Vagina (tissue), 2 donors: ENCODE results near the gene WT1.

Source experiments
- CTCF ChIP-seq, 3 experiments: fragments of 450-650 bp in 2 of 3; fragments of 200-600 bp in 1 of 3; sonication (generic) in 1 of 3; IDR thresholded peaks; one replicate each; pipeline ENCODE4 v1.5.1; 2017 to 2019; ENCODE audit warnings: antibody characterized with exemption in 3 of 3, mild to moderate bottlenecking in 2 of 3, moderate library complexity in 2 of 3
- POLR2A ChIP-seq, 2 donors: fragments of 450-650 bp; IDR thresholded peaks; one replicate each; pipeline ENCODE4 v1.6.1; 2017; ENCODE audit warnings: antibody characterized with exemption in 2 of 2, mild to moderate bottlenecking in 2 of 2, moderate library complexity in 2 of 2

- TF ChIP-seq POLR2A (IDR thresholded peaks at IDR 0.05), result no peak
- no peak for TF ChIP-seq CTCF (IDR thresholded peaks at IDR 0.05)
Observed at GRCh38 chr11:32428665-32429303, 6.6 kb downstream of the WT1 start.
